Skeletal muscle tissue (tissue), 4 donors: Measurements from ENCODE around the gene LY6G5B. TPM values are rescaled to one million over a fixed set of nuclear protein-coding genes. Genes with fewer than 3 reads are reported as not detected.

Experiments used
- H3K27ac ChIP-seq: one replicate; pipeline ENCODE4 v1.7.0; 2013; ENCODE audit warnings: mild to moderate bottlenecking, low read depth, low read length, inconsistent platforms
- H3K27me3 ChIP-seq, 3 donors: one replicate each; pipeline ENCODE4 v1.7.0; 2013; ENCODE audit warnings: low read length in 3 of 3; ENCODE audit not compliant: control insufficient read depth in 3 of 3, insufficient read depth in 3 of 3
- H3K36me3 ChIP-seq, 3 donors: one replicate each; pipeline ENCODE4 v1.7.0; 2013; ENCODE audit warnings: low read length in 3 of 3; ENCODE audit not compliant: control insufficient read depth in 3 of 3, insufficient read depth in 3 of 3
- H3K4me1 ChIP-seq, 3 donors: one replicate each; pipeline ENCODE4 v1.7.0; 2013; ENCODE audit warnings: low read length in 3 of 3, mild to moderate bottlenecking in 3 of 3; ENCODE audit not compliant: control insufficient read depth in 3 of 3, insufficient read depth in 3 of 3
- H3K4me3 ChIP-seq, 3 donors: one replicate each; pipeline ENCODE4 v1.7.0; 2013; ENCODE audit warnings: low read length in 3 of 3
- H3K9ac ChIP-seq, 3 donors: one replicate each; pipeline ENCODE4 v1.7.0; 2013; ENCODE audit warnings: low read length in 3 of 3, mild to moderate bottlenecking in 3 of 3, moderate library complexity in 2 of 3, low read depth in 1 of 3
- H3K9me3 ChIP-seq, 3 donors: one replicate each; pipeline ENCODE4 v1.7.0; 2013; ENCODE audit warnings: low read length in 3 of 3; ENCODE audit not compliant: control insufficient read depth in 3 of 3
- total RNA-seq: library from RNA; depleted of rRNA; stranded (reverse); fragments of >200 nt; gene quantifications from one replicate; pipeline ENCODE4 v1.2.3, GENCODE V29; 2014
- donor health status: Osteomylitis.

The LY6G5B gene
- total RNA-seq, 1 donor from 2014 or later, result 2.6 TPM

DNA sequence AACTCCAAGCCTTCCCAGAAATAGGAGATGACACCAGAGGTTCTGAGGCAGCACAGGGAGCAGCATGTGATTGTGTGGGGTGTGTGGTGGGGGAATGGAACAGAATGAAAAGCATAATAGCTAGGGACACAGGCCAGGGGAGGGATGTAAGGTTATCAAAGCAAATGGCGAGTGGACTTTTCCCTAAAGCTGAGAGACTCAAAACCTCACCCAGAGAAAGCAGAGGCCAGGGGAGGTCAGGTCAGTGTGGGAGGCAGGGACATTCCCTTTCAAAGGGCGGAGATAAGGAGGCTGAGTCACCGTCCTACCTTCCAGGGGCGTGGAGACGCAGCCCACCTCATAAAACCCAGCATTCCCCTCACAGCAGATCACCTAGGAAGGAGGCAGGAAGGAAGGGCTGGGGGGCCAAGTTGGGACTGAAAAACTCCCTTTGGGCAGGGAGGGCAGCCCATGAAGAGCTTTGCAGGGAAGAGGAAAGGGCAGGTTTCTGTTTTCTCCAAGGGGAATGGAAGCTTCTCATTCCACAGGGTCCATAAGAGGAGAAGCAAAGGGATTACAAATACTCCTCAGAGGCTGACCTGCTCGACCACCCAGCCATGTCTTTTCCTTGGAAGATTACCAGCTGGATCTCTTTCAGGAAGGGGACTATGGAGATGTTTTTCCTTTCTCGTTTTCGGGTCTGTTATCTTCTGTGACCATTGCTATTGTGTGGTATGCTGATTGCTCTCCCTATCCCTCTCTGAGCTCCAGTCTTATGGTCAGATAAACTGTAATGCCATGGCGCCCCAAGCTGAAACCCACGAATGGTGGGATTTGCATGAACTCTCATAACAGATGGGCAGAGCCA is 20.7 kb downstream of the LY6G5B start:
- Histone ChIP-seq H3K4me1 (no peaks in the 10 kb centered on the region), H3K36me3 (peaks cover 83 to 93% (median 85%) of the 10 kb centered on the region in 3 donors), H3K9me3 (no peaks in the 10 kb centered on the region), H3K9ac (no peak overlapping the region), H3K4me3 (no peak overlapping the region), H3K27ac (no peak overlapping the region), H3K27me3 (no peaks in the 10 kb centered on the region)

DNA sequence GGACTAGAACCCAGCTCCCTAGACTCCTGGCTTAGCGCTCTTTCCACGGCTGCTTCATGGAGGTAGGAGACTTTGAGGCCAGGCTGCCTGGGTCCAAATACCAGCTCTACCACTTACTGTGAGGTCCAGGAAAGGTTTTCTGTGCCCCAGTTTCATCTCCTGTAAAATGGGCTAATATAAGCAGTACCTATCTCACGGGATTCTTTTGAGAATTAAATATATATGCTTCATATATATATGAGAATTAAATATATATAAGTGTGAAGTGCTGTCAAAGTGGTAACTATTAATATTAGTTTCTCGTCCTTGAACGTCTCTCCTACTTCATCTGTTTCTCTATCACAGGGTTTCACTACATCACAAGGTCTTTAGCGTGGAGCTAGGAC is 21.3 kb downstream of the LY6G5B start:
- Histone ChIP-seq H3K9me3 (no peaks in the 10 kb centered on the region), H3K27ac (no peak overlapping the region), H3K4me3 (no peak overlapping the region), H3K9ac (no peak overlapping the region), H3K27me3 (no peaks in the 10 kb centered on the region), H3K4me1 (no peaks in the 10 kb centered on the region), H3K36me3 (peaks cover 81 to 88% (median 85%) of the 10 kb centered on the region in 3 donors)

DNA sequence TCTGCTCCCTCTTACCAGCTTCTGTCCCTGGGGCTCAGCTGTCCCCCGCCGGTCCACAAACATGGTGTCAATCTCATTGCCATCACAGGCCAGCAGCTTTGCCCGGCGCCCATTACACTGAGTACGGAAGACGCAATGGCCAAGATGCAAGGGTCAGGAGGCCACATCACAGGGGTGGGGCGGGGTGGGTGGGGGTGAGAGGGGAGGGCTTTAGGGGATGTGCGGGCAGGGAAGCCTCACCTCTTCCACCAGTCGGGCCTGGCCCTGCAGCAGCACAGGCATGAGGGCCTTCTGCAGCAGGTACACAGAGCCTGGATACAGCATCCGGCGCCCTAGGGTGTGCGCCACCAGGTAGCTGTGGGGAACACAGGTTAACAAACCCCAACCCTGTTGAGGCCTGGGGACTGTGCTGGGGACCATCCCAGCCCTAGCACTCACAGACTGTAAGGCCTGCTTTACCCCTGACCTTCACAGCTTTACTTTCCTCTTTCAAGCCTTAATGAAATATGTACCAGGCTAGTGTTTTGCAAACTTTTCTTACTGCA is 21.9 kb downstream of the LY6G5B start:
- no peak overlapping the region for H3K9ac ChIP-seq
- no peak overlapping the region for H3K4me3 ChIP-seq
- H3K27ac ChIP-seq, result no peak overlapping the region
- no peaks in the 10 kb centered on the region for H3K4me1 ChIP-seq
- peaks cover 77 to 85% (median 85%) of the 10 kb centered on the region in 3 donors for H3K36me3 ChIP-seq
- H3K27me3 ChIP-seq, result no peaks in the 10 kb centered on the region
- H3K9me3 ChIP-seq, result no peaks in the 10 kb centered on the region

DNA sequence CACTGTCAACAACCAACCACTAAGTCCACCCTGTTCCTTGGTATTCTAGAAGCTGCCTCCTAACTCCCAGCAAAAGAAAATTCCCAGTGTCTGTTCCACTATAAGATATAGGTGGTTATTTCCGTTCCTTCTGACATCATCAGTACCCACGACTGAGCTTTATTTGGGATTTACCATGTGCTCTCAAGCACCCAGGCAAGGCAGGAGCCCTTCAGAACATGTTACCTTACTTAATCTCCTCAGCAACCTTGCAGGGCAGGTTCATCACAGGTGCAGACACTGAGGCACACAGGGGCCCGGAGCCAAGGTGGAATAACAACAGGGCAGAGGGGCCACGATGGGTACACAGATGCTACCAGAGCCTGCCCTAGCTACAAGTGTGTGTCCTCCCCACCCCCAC is 22.6 kb downstream of the LY6G5B start:
- Histone ChIP-seq H3K27me3 (no peaks in the 10 kb centered on the region), H3K27ac (no peak overlapping the region), H3K4me1 (peaks cover 0 to under 1% (median 0%) of the 10 kb centered on the region in 3 donors), H3K4me3 (no peak overlapping the region), H3K36me3 (peaks cover 74 to 85% (median 84%) of the 10 kb centered on the region in 3 donors), H3K9ac (no peak overlapping the region), H3K9me3 (no peaks in the 10 kb centered on the region)

DNA sequence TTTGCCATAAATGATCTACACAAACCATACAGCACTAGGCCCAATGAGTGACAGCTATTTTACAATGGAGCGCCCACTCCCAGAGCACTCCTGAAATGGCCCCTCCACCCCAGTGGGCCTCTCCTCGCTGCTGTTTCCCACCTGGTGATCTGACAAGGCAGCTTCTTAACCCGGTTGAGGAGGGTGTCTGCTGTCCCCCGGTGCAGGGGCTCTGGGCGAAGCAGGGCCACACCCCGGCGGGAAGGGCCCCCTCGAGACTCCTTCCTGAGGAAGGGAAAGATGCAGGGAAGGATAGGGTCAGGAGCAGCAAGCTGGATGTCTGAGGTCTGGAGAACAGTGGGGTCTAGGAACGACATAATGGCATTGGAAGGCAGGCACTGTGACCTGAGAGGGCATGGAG is 23.1 kb downstream of the LY6G5B start:
- no peak overlapping the region for H3K4me3 ChIP-seq
- H3K4me1 ChIP-seq, result peaks cover 0 to 6% (median 3%) of the 10 kb centered on the region in 3 donors
- no peaks in the 10 kb centered on the region for H3K9me3 ChIP-seq
- H3K27ac ChIP-seq, result no peak overlapping the region
- peak overlapping the region in 1 of 3 donors; percentile 3 for H3K9ac ChIP-seq
- H3K36me3 ChIP-seq, result peaks cover 69 to 83% (median 82%) of the 10 kb centered on the region in 3 donors
- H3K27me3 ChIP-seq, result no peaks in the 10 kb centered on the region

DNA sequence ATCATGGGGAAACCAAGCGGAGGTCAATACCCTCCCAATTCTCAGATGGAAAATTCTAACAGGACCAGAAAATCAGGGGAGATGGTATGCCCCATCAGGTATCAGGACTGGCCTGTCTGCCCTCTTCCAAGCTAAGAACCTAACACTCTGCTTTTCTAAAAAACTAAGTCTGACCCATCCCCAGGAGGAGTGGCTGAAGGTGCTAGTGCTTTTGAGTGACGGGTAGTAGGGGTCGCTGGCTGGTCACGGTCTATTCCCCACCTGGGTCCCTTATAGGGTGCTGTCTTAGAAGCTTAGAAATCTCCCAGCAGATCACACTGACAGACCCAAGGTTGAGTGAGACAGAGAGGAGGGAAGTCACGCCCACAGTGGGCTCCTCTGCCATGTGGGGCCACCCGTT is 23.8 kb downstream of the LY6G5B start:
- H3K27me3 ChIP-seq, result no peaks in the 10 kb centered on the region
- H3K36me3 ChIP-seq, result peaks cover 63 to 77% (median 76%) of the 10 kb centered on the region in 3 donors
- H3K9ac ChIP-seq, result no peak overlapping the region
- no peak overlapping the region for H3K4me3 ChIP-seq
- peaks cover 0 to 6% (median 3%) of the 10 kb centered on the region in 3 donors for H3K4me1 ChIP-seq
- H3K27ac ChIP-seq, result no peak overlapping the region
- no peaks in the 10 kb centered on the region for H3K9me3 ChIP-seq

DNA sequence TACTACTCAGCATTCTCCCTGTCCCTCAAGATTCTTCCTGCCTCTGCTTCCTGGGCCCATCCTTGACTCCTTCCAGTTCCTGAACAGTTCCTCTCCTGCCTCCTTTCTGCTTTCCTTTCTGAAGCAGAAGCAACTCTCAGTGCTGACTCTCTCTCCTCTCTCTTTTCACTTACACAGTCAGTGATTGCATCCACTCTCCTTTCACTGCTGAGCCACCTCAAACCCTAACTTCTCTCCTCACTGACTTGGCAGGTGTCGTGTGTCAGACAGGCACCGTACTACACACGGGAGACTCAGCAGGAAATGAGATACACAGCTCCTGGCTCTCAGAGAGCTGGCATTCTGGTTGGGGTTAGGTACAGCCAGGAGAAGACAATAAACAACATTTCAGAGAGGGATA is 27.8 kb downstream of the LY6G5B start:
- Histone ChIP-seq H3K9me3 (no peaks in the 10 kb centered on the region), H3K27ac (no peak overlapping the region), H3K9ac (no peak overlapping the region), H3K36me3 (peaks cover 42 to 57% (median 56%) of the 10 kb centered on the region in 3 donors), H3K4me1 (peaks cover 17 to 26% (median 19%) of the 10 kb centered on the region in 3 donors), H3K27me3 (no peaks in the 10 kb centered on the region), H3K4me3 (no peak overlapping the region)

DNA sequence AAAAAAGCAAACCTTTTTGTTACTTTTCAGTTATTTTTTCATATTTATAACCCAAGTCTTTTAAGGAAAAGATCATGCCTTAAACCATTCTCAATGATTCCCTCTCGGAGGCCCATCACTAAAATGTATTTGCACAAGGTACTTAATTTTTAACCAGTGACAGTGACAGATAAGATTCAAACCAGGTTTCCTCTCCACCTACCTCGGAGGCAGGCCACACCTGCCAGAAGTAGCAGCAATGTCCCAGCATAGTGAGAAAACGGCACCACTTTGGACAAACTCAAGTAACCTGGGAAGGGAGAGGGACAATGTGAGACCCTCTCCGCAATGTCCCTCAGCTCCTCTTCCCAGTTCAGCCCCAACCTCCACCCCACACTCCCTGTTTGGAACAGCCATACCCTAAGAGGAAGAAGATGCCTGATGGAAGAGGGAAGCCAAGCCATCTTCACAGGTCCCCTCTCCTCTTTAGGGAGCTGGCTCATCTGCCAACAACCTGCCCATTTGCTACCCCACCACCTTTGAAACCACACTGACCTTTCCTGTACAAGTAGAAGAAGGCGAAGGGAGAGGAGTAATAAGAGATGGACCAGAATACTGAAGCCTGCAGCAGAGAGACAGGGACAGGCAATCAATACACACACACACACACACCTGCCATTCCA is 31.1 kb downstream of the LY6G5B start:
- H3K4me3 ChIP-seq, result peak overlapping the region in 1 of 3 donors; percentile 99
- peak overlapping the region in 1 of 3 donors; percentile 6 for H3K9ac ChIP-seq
- H3K27ac ChIP-seq, result peak overlapping the region; percentile 57

DNA sequence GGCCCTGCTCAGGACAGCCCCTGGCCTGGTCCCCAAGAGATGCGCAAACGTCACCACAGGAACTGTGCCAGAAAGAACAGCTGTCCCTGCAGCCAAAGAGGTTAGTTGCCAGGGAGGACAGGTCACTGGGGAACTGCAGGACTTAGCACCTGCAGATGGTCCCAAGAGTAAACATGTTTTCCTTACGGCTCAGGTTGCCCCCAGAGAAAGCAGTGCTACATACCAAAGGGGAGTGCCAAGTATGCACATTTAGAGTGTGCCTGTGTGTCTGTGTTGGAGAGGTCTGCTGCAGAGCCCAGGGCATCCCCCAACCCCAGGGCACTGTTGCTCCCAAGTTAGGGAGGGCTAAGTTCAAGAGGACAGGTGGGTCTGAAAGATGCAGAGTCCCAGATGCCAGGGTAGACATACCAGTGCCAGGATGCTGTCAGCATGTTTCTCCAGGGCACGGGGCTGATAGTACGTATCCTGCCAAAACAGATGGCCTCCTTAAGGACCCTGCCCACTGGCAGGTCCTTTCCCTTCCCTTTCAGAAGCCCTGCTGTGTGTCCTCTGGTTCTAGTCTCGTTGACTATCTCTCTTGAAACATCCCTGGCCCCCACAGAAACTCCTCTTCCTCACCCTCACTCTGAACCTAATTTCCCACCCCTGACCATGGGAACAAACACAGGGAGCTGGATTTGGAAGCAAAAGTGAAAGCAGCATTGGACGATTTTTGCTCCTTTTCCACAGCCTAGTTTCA is 32.1 kb downstream of the LY6G5B start:
- Histone ChIP-seq H3K4me3 (peak overlapping the region; percentile 96 to 99 (median 99)), H3K4me1 (peaks cover 17 to 33% (median 19%) of the 10 kb centered on the region in 3 donors), H3K27ac (peak overlapping the region; percentile 99), H3K36me3 (peaks cover 16 to 25% (median 25%) of the 10 kb centered on the region in 3 donors), H3K27me3 (no peaks in the 10 kb centered on the region), H3K9me3 (no peaks in the 10 kb centered on the region), H3K9ac (peak overlapping the region; percentile 97 to 99 (median 99))

More for the DNA sequence above, 31.1 kb downstream of the LY6G5B start:
- Histone ChIP-seq H3K27me3 (no peaks in the 10 kb centered on the region), H3K9me3 (no peaks in the 10 kb centered on the region), H3K4me1 (peaks cover 17 to 33% (median 19%) of the 10 kb centered on the region in 3 donors), H3K36me3 (peaks cover 19 to 34% (median 29%) of the 10 kb centered on the region in 3 donors)
